GM19351 (cell line): ENCODE data around the gene BSND.

ENCODE experiments used
- ATAC-seq: cut with Tn5 transposase; IDR thresholded peaks from one replicate; pipeline ENCODE4 v1.9.1; 2021; ENCODE audit warnings: mild to moderate bottlenecking, moderate library complexity; ENCODE audit not compliant: unreplicated experiment

Gene BSND

DNA sequence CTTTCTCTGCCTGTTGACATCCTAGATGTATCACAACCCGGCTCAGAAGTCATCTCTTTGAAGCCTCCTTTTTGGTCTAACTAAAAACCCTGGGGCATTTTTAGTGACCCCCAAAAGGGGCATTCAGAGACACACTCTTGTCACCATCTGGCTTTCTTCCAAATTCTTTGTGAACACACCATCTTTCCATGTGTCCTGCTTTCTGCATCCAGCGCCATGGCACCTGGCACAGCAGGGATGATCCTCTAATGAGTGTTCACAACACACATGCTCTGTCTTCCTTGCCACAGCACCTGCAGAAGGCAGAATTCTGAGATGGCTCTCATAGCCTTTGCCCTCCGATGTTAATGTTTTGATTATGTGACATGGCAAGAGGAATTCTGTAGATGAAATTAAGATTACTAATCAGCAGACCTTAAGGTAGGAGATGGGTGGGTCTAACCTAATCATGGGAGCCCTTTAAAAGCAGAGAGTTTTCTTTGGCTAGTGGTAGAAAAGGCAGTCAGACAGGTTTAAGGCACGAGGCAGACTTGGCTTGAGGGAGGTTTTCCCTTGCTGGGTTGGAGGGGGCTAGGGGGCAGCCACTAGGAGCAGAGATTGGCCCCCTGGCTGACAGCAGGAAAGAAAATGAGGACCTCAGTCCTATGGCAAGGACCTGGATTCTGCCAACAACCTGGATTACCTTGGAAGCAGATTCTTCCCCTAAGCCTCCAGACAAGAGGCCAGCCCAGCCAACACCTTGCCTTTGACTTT is 23.2 kb upstream of the BSND start:
- ATAC-seq: no peak

- ATAC-seq: no peak
Observed at GRCh38 chr1:54976747-54977146, 22.0 kb upstream of the BSND start.

- ATAC-seq: no peak
Observed at GRCh38 chr1:54977533-54978297, 21.0 kb upstream of the BSND start.

- ATAC-seq: no peak
Observed at GRCh38 chr1:54978528-54979326, 20.0 kb upstream of the BSND start.

DNA sequence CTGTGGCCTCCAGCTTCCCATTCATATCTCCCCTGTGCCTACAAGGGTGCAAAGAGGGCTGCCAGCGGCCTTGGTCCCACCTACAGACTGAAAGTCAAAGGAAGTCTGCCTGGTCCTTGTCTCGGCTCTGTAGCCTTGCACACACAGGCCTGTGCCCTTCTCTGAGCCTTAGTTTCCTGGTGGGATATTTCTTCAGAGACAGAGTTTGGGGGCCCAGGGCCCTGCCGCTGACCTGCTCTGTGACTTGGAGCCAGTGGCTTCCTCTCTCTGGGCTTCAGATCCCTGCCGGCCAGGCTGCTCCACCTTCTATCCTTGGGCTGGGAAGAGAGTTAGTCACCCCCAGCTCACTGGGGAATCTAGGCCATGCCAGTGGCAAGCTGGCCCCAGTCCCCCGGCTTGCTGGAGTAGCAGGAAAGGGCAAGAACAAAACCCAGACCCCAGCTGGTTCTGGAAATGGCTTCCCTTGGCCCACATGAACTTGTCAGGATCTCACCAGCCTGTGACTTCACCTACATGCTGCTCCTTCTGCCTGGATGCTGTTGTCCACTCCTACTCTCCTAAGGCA is 19.3 kb upstream of the BSND start:
- no peak for ATAC-seq

GRCh38 chr1:54980046-54980527 is 18.6 kb upstream of the BSND start:
- no peak for ATAC-seq

GRCh38 chr1:54980528-54981241 is 18.0 kb upstream of the BSND start, which contains the start of gene TMEM61:
Gene TMEM61 (plus strand): TSS chr1:54980628. CDS start chr1:54981066, 438 bp downstream.
- no peak for ATAC-seq

- no peak for ATAC-seq
Observed at GRCh38 chr1:54981466-54981865, 17.3 kb upstream of the BSND start.

DNA sequence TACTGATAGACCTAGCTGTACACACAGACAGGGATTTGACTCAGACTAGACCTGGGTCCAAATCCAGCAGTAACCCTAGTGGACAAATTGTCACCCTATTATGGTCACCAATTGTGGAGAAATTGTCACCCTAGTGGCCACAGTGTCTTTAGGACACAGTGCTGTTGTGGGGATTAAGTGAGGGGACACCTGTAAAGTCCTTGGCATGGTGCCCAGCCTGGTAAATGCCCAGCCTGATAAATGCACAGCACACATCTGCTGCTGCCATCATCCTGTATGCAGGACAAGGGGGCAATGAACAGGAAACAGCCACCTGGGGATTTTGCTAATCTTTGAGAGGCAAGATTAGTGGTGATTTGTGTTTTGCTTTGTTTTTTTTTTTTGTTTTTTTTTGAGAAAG is 16.0 kb upstream of the BSND start:
- ATAC-seq: no peak

DNA sequence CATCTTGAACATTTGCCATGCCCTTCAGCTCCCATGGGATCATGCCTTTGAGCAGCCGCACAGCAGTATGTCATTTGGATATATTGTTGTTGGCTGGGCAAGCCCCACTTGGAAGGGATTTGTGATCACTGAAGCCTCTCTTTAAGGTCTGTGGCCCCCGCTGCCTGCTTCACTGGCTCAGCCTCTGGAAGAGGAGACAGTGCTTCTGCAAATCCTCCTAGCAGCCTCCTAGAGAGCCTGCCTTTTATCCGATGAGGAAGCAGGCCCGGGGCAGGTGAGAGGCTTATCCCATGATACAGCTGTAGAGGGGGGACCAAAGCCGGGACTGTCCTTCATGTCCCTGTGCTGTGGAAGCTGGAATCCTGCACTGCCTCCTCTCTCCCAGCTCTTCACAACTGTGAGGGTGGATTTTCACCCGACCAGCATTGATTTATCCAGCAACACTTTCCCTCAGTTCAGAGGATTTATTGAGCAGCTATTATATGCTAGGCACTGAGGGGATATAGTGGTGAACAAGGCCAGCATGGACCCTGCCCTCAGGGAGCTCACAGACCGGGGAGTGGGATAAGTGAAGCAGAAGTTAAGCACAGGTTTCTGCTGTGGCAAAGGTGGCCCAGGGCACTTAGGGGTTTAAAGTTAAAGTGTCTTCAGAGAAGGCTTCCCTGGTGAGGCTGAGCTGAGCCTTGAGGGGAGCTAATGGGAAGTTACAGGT is 14.4 kb upstream of the BSND start:
- ATAC-seq: no peak

DNA sequence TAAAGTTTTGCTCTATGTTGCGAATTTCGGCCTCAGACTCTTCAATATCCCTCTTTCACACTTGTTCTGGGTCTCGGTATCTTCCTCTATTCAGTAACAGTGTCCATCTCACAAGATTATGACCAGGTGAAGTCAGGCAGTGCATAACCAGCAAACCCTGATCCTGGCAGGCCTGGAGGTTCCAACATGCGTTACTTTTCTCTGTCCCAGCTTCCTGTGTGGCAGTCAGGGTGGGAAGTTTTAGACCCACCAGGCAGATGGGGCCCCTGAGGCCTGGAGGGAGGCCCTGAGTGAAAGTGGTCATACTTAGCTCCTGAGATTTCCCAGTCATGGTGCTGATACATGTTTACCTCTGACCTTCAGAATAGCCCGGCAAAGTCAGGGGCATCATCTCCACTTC is 13.2 kb upstream of the BSND start:
- ATAC-seq: no peak

- ATAC-seq: no peak
Observed at GRCh38 chr1:54986025-54986424, 12.7 kb upstream of the BSND start.

GRCh38 chr1:54986533-54986932 is 12.2 kb upstream of the BSND start:
- ATAC-seq: no peak

- no peak for ATAC-seq
Observed at GRCh38 chr1:54987427-54987826, 11.3 kb upstream of the BSND start.

DNA sequence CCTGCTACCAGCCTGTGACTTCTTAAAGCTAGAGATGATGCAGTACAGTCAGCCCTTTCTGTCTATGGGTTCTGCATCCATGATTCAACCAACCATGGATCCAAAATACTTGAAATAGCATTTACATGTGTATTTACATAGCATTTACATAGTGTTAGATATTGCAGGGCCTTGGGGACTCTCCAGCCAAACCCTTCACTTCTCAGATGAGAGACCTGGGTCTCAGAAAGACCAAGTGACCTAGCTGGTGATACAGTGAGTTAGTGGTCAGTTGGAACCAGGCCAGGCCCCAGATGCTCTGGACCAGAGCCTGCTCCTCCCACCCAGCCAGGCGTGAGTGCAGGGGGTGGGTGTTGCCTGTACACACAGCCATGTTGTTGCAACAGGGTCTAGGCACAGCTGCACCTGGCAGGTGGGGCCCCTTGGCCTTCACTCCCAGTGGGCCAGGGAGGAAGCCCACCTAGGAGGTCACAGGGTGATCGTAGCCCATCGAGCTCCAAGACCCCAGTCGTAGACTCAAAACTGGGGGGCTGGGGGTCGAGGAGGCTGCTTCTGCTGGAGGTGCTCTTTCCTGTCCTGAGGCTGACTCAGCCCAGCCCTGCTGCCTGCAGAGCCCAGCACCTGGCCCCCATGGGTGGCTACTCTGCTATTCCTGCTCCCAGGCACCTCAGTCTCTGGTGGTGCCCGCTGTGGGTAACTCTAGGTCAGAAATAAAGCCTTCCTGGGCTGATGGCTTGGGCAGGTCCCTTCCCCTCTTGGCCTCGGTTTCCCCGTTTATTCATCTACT is 10.6 kb upstream of the BSND start:
- no peak for ATAC-seq

- no peak for ATAC-seq
Observed at GRCh38 chr1:54988975-54989374, 9.8 kb upstream of the BSND start.

- no peak for ATAC-seq
Observed at GRCh38 chr1:54989473-54989872, 9.3 kb upstream of the BSND start.

GRCh38 chr1:54989968-54990810 is 8.5 kb upstream of the BSND start:
- no peak for ATAC-seq
